Measurements from ENCODE around the gene TSC2. TPM values are rescaled to one million over a fixed set of nuclear protein-coding genes. Genes with fewer than 3 reads are reported as not detected.
"Not testable (repeated sequence)": the region's sequence is repeated elsewhere in the genome, so short reads cannot be mapped to it uniquely, and the experiment has no call there.

The TSC2 gene
- total and polyA plus RNA-seq, 12 donors = 18.6 to 333 (median 92.6) TPM

DNA sequence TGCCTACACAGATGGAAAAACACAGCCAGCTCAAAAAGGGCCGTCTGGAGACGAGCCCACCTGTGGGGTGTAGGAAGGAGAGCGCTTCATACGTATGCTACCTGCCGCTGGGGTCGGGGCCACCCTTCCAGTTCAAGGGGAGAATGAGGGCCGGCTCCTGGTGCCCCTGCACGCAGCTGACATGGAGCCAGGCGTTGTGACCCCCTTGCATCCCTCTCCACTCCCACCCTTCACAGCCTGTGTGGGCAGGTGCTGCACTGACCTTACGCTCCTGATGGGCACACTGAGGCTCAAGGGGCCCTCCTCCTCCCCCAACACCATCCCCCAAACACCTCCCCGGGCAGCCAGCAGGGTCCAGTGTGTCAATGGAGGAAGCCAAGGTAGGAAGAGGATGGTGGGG lies 77.8 kb downstream of the TSC2 start:
- DNase-seq; H3K36me3 ChIP-seq (replicated peaks in 1 of 2); H3K27me3 ChIP-seq; intact Hi-C loops (cut with DNase I); H3K9me3 ChIP-seq (replicated peaks in 1 of 3); H3K4me3 ChIP-seq: not testable (repeated sequence)
- peak overlapping the region in 4 of 5 donors; percentile 14 to 92 (median 54) for H3K27ac ChIP-seq
- peaks cover 0 to 33% of the 10 kb centered on the region in 2 donors for H3K4me1 ChIP-seq (replicated peaks in 1 of 2)
- WGBS, 4 donors = 54 to 60% (median 57%) methylated on average over 9 to 11 of the region's 11 CpGs; no CpG with 5 or more reads in 1 of the 4 donors

GRCh38 chr16:2126161-2126743 lies 78.5 kb downstream of the TSC2 start:
- H3K9me3 ChIP-seq (replicated peaks in 1 of 3); H3K36me3 ChIP-seq (replicated peaks in 1 of 2); intact Hi-C loops (cut with DNase I); H3K4me3 ChIP-seq; H3K27me3 ChIP-seq: not testable (repeated sequence)
- WGBS, 4 donors = 46 to 61% (median 55%) methylated on average over 14 to 21 of the region's 21 CpGs
- peak overlapping the region in 3 of 5 donors; percentile 4 to 92 (median 90) for H3K27ac ChIP-seq
- peaks cover 0 to 33% of the 10 kb centered on the region in 2 donors for H3K4me1 ChIP-seq (replicated peaks in 1 of 2)
- DNase-seq = peak in 4 of 7 donors; percentile 38 to 72 (median 52)

- H3K27ac ChIP-seq = peak overlapping the region in 3 of 5 donors; percentile 4 to 92 (median 90)
- H3K4me3 ChIP-seq; H3K36me3 ChIP-seq (replicated peaks in 1 of 2); H3K27me3 ChIP-seq; intact Hi-C loops (cut with DNase I); H3K9me3 ChIP-seq (replicated peaks in 1 of 3): not testable (repeated sequence)
- peak in 3 of 7 donors; percentile 46 to 72 (median 55) for DNase-seq
- H3K4me1 ChIP-seq (replicated peaks in 1 of 2) = peaks cover 0 to 33% of the 10 kb centered on the region in 2 donors
- WGBS, 4 donors = 82 to 92% (median 89%) methylated on average over 7 to 31 of the region's 31 CpGs
Observed at GRCh38 chr16:2126928-2127556, 79.3 kb downstream of the TSC2 start.

DNA sequence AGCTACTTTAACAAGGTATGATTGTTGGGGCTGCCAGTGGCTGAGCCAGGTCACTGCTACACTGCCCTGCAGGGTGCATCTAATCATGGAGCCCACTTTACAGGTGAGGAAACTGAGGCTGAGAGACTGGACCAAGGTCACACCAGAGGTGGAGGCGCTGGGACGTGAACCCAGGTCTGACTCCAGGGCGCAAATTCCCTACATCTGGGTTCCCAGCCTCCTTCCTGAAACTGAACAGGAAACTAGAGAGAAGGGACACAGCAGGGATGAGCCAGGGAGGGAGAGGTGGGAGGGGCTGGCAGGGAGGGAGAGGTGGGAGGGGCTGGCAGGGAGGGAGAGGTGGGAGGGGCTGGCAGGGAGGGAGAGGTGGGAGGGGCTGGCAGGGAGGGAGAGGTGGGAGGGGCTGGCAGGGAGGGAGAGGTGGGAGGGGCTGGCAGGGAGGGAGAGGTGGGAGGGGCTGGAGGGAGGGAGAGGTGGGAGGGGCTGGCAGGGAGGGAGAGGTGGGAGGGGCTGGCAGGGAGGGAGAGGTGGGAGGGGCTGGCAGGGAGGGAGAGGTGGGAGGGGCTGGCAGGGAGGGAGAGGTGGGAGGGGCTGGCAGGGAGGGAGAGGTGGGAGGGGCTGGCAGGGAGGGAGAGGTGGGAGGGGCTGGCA lies 80.0 kb downstream of the TSC2 start:
- H3K4me3 ChIP-seq = not testable (repeated sequence)
- peaks cover 0 to 33% of the 10 kb centered on the region in 2 donors for H3K4me1 ChIP-seq (replicated peaks in 1 of 2)
- peak; percentile 44 to 80 (median 55) for DNase-seq

GRCh38 chr16:2129251-2129650 lies 81.5 kb downstream of the TSC2 start:
- H3K4me3 ChIP-seq; H3K9me3 ChIP-seq (replicated peaks in 1 of 3); H3K36me3 ChIP-seq (replicated peaks in 1 of 2); H3K27ac ChIP-seq; H3K27me3 ChIP-seq; intact Hi-C loops (cut with DNase I): not testable (repeated sequence)
- peak in 1 of 7 donors; percentile 22 for DNase-seq
- 54 to 84% (median 79%) methylated on average over 9 of the region's 11 CpGs for WGBS, 4 donors
- peaks cover 0 to 36% of the 10 kb centered on the region in 2 donors for H3K4me1 ChIP-seq (replicated peaks in 1 of 2)

More for the DNA sequence above, 80.0 kb downstream of the TSC2 start:
- WGBS, 4 donors = 7 to 33% methylated on average over 2 to 3 of the region's 3 CpGs; no CpG with 5 or more reads in 2 of the 4 donors
- H3K27me3 ChIP-seq; H3K9me3 ChIP-seq (replicated peaks in 1 of 3); H3K36me3 ChIP-seq (replicated peaks in 1 of 2); intact Hi-C loops (cut with DNase I): not testable (repeated sequence)
- H3K27ac ChIP-seq = peak overlapping the region in 2 of 5 donors; percentile 90 to 92

- 75 to 96% (median 80%) methylated on average over 5 to 22 of the region's 22 CpGs for WGBS, 4 donors
- H3K4me3 ChIP-seq = not testable (repeated sequence)
- H3K4me1 ChIP-seq (replicated peaks in 1 of 2) = peaks cover 0 to 32% of the 10 kb centered on the region in 2 donors
Observed at GRCh38 chr16:2129890-2130447, 82.2 kb downstream of the TSC2 start.

DNA sequence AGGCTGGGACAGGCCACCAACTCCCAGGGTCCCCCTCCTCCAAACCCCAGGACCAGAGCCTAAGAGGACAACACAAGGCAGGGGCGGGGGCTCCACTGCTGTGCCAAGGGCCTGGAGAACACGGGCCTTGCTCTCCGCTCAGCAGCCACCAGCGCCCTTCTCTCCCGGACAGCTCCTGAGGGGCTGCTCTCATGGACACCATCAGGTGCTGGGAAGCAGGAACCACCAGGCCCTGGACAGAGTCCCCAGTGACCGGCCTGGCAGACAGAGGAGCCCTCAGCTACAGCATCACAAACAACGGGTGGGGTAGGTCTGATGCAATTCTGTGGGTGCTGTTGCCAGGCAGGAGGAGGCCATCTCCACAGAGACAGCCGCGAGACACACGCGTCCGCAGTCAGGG lies 86.0 kb downstream of the TSC2 start:
- H3K27me3 ChIP-seq; H3K36me3 ChIP-seq (replicated peaks in 1 of 2); intact Hi-C loops (cut with DNase I); H3K9me3 ChIP-seq (replicated peaks in 1 of 3); H3K4me3 ChIP-seq; DNase-seq; H3K4me1 ChIP-seq (replicated peaks in 1 of 2): not testable (repeated sequence)
- H3K27ac ChIP-seq = peak overlapping the region in 2 of 5 donors; percentile 45 to 60
- WGBS, 4 donors = 41 to 67% methylated on average over 2 to 7 of the region's 12 CpGs; no CpG with 5 or more reads in 2 of the 4 donors

More at GRCh38 chr16:2129890-2130447, 82.2 kb downstream of the TSC2 start:
- intact Hi-C loops (cut with DNase I); H3K27me3 ChIP-seq; H3K27ac ChIP-seq; H3K9me3 ChIP-seq (replicated peaks in 1 of 3); H3K36me3 ChIP-seq (replicated peaks in 1 of 2): not testable (repeated sequence)
- peak in 1 of 7 donors; percentile 15 for DNase-seq

GRCh38 chr16:2135071-2135470 lies 87.3 kb downstream of the TSC2 start:
- H3K9me3 ChIP-seq (replicated peaks in 1 of 3); H3K27me3 ChIP-seq; H3K4me1 ChIP-seq (replicated peaks in 1 of 2); intact Hi-C loops (cut with DNase I); H3K36me3 ChIP-seq (replicated peaks in 1 of 2): not testable (repeated sequence)
- Histone ChIP-seq H3K4me3 (peak overlapping the region in 2 of 4 donors; percentile 43 to 71), H3K27ac (peak overlapping the region in 4 of 5 donors; percentile 37 to 89 (median 61))
- WGBS, 4 donors = 0 to 2% (median 1%) methylated on average over 8 to 31 of the region's 42 CpGs
- peak in 3 of 7 donors; percentile 27 to 39 (median 33) for DNase-seq
